HG02981 (cell line): ENCODE data around the gene PPM1E.
"Not testable (repeated sequence)": the region's sequence is repeated elsewhere in the genome, so short reads cannot be mapped to it uniquely, and the experiment has no call there.

Source experiments
- ATAC-seq: cut with Tn5 transposase; IDR thresholded peaks from one replicate; pipeline ENCODE4 v1.9.1; 2021; ENCODE audit warnings: mild to moderate bottlenecking, moderate library complexity; ENCODE audit not compliant: unreplicated experiment

The PPM1E gene

GRCh38 chr17:58837699-58838098 lies 82.0 kb downstream of the PPM1E start:
- ATAC-seq = no peak

- no peak for ATAC-seq
These were observed 85.4 kb downstream of the PPM1E start for GRCh38 chr17:58840820-58841612.

DNA sequence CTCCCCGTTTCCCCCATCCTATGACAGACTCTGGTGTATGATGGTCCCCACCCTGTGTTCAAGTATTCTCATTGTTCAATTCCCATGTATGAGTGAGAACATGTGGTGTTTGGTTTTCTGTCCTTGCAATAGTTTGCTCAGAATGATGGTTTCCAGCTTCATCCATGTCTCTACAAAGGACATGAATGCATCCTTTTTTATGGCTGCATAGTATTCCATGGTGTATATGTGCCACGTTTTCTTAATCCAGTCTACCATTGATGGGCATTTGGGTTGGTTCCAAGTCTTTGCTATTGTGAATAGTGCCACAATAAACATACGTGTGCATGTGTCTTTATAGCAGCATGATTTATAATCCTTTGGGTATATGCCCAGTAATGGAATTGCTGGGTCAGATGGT lies 90.8 kb downstream of the PPM1E start:
- not testable (repeated sequence) for ATAC-seq

DNA sequence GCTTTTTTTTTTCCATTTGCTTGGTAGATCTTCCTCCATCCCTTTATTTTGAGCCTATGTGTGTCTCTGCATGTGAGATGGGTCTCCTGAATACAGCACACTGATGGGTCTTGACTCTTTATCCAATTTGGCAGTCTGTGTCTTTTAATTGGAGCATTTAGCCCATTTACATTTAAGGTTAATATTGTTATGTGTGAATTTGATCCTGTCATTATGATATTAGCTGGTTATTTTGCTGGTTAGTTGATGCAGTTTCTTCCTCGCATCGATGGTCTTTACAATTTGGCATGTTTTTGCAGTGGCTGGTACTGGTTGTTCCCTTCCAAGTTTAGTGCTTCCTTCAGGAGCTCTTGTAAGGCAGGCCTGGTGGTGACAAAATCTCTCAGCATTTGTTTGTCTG lies 94.5 kb downstream of the PPM1E start:
- ATAC-seq = not testable (repeated sequence)

- ATAC-seq = no peak
These were observed 109.6 kb downstream of the PPM1E start for GRCh38 chr17:58865301-58865700.

DNA sequence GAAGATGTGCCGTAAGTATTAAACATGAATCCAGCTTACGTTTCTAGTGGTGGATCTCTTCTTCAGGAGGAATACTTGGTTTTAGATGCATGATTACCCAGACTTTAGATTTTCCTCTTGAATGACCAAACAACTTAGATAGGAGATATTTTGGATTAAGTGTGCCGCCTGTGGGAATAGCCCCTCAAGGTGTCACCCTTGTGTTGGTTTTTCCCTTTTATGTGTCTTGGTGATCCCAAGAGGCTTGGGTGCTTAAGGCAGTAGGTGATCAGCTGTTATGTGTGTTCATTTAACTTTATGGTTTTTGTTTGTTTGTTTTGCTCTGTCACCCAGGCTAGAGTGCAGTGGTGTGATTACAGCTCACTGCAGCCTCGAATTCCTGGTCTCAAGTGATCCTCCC lies 115.1 kb downstream of the PPM1E start:
- ATAC-seq = no peak

DNA sequence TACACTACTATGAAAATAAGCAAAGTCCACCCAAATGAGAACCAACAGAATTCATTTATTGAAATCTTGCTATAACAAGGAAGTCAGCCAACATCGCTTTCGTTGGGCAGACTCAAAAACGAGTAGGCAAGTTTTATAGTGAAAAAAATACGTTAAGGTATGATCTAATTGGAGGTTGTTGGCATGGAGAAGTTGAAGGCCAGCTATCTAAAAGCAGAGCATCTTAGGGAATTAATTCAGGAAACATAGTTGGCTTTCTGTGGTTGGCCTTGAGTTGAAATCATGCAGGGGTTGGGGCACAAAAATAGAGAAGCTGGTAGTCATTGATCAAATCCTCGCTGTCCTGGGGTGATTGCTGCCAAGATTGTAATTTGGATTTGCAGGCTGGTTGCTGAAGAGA lies 118.3 kb downstream of the PPM1E start:
- no peak for ATAC-seq

DNA sequence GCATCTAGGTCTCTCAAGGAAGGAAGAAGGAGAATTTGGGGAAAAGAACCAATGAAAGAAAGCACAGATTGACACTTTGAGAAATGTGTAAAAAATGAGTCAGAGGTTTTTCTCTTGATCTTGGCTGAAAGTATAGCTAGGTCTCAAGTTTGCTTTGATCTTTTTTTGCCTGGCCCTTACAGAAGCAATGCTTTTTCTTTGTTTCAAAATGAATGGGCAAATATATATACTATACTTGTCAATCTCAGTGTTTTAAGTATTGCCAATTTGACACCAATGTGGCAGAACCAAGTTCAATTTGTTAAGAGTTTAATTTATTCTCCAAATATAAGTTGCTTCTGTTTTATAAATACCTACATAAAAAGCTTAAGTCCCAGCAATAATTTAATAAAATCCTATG lies 119.6 kb downstream of the PPM1E start:
- no peak for ATAC-seq

DNA sequence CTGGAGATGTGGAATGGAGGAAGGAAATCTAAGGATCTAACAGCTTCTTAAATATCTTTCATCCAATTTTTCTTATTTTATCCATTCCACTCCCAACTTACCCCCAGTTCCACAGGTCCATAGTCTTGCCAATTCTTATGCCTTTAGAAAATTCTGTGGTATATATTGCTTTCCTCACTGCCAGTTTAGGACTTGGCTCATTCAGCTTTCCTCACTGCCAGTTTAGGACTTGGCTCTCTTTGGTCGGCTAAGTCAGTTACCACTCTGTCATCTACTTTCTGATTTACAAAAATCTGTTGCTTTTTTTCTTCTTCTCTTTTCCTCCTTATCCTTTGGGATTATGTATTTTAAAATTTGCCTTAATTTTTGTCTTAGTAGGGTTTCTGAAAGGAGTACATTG lies 128.5 kb downstream of the PPM1E start:
- no peak for ATAC-seq

DNA sequence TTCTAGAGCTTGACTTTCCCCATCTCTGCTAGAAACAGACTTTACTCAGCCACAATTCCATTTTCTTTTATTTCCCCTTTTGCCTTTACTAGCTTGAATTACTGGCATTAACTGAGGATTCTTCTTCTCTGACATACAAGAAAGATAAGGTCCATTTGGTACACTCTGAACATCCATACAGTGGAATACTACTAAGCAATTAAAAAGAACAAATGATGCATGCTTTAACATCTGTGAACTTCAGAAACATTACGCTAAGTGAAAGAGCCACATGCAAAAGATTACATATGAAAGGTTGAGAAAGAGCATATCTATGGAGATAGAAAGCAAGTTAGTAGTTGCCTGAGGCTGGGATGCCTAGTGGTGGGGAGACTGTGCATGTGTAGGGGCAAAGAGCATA lies 130.9 kb downstream of the PPM1E start:
- ATAC-seq = no peak

DNA sequence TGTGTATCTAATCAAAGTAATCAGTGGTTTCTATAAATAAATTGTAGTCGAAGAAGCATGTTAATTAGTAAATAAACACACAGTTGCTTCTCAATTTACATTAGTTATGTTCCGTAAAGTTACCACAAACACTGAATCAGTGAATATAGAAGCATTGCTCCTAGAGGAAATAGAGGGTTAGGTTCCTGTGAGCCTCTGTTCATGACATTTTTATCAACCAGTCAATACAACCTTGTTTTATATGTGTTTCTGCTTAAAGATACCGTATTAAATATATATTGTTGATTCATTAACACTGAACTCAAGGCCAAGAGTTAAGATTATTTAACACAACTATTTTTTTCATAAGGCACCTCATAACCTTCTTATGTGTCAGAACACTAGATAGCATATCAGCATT lies 134.3 kb downstream of the PPM1E start:
- no peak for ATAC-seq

- no peak for ATAC-seq
These were observed 143.5 kb downstream of the PPM1E start for GRCh38 chr17:58899191-58899590.

- ATAC-seq = no peak
These were observed 146.7 kb downstream of the PPM1E start for GRCh38 chr17:58902322-58902721.

DNA sequence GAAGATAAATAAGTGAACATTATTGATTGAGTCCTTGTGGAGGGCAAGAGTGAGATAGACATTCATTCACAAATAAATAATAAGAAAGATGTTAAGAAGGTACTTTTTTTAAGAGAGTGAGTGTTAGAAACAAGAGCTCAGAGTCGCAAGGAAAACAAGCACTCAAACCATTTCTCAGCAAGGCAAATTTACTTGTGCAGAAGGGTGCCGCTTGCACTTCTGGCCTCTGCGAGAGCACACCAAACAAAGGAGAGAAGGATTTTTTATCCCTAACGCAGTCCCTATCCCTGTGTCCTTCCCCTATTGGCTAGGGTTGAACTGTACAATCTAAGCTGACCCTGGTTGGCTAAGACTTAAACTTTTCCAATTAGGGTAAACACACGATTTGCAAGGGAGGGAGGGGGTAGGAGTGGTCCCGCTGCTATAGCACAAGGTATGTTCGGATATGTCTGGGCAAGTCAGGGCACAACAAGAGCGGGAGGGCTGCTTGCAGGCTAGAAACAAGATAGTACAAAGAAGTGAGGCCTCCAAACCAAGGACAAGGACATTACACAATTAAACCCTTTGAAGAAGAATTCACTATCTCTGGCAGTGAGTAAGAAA lies 156.2 kb downstream of the PPM1E start:
- ATAC-seq = no peak

- no peak for ATAC-seq
These were observed 157.9 kb downstream of the PPM1E start for GRCh38 chr17:58913552-58913951.

DNA sequence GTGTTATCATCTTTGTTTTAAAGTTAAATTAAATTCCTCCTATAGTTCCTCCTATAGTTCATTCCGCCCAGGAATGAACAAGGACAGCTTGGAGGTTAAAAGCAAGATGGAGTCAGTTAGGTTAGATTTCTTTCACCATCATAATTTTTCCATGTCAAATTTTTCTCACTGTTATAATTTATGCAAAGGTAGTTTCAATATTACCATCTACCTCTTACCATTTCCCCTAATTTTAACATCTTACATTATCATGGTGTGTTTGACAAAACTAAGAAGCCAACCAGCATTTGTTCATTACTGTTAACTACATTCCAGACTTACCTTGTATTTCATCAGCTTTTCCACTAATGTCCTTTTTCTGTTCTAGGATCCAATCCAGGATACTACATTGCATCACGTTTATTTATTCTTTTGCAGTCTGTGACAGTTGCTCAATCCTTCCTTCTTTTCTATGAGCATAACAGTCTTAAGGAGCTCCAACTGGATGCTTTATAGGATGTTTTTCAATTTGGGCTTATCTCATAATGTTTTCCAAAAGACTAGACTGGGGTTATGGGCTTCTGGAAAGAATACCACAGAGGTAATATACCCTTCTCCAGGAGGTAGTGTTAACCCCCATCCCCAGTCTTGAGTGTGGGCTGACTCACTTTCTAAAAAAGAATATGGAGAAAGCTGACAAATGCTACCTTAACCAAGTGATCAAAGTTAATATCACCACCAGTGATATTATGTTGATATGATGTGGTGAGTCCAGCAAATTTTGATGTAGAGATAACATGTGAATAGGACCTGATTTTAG lies 158.5 kb downstream of the PPM1E start:
- no peak for ATAC-seq

DNA sequence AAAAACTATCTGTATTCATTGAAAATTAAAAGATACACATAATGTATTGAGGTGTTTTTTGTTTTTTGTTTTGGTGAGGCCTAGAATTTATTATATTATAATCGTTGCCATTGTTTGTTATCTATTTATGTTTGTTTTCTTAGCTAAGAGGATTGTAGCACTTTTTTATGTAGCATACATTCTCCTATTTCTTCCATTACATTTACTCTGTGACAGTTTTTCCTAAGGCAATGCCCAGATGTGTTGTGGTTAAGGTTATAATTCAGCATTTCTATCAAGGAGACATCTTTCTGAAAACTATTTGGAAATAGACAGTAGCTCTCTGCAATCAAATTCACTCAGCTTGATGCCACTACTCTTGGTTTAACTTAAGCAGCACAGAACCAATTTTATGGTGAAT lies 161.6 kb downstream of the PPM1E start:
- no peak for ATAC-seq

- ATAC-seq = no peak
These were observed 162.4 kb downstream of the PPM1E start for GRCh38 chr17:58918072-58918471.

- ATAC-seq = no peak
These were observed 163.2 kb downstream of the PPM1E start for GRCh38 chr17:58918884-58919283.

DNA sequence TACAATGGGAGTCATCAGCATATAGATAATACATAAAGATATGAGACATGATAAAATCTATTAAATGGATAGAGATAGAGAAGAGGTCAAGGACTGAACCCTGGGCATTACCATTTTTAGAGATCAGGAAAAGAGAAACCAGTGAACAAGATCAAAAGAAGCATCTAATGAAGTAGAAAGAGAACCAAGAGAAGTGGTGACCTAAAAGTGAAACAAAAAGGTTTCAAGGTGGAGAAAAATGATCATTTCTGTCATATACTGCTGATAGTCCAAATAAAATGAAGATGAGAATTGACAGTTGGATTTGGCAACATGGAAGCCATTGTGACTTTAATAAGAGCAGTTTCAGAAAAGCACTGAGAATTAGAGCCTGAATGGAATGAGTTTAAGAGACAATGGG lies 165.1 kb downstream of the PPM1E start:
- ATAC-seq = no peak

GRCh38 chr17:58932956-58933355 lies 177.3 kb downstream of the PPM1E start:
- ATAC-seq = no peak

- no peak for ATAC-seq
These were observed 180.6 kb downstream of the PPM1E start for GRCh38 chr17:58936295-58936694.
